AG09319 (cell line): Measurements from ENCODE around the gene ATXN7.

Source experiments
- DNase-seq: peaks from one replicate; pipeline ENCODE4 v3.0.0-alpha.2; 2010; ENCODE audit warnings: low read depth; ENCODE audit errors: extremely low read depth
- TF ChIP-seq, protein P1 (sequence below): IDR thresholded peaks from 2 replicates; pipeline ENCODE4 v1.5.1; 2011; ENCODE audit warnings: low read depth, mild to moderate bottlenecking, inconsistent platforms, low read length, moderate library complexity

The ATXN7 gene

DNA sequence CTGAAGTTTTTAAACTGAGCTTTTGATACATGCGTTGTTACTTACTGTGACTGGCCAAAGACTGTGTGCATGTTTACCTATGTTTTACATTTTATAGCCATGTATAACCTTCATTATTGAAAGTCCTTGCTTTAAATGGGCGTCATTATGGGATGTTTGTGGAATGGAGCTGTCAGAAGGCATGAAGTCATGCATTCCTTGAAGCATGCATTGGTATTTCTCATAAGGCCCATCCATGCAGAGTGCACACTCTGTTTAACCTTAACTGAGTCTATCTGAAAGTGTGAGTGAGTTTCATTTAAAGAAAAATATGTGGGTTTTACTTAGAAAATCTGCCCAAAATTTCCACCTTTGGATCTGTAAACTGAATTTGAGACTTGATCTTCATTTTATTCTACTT, 108.5 kb downstream of the ATXN7 start:
- TF ChIP-seq, protein P1, sequence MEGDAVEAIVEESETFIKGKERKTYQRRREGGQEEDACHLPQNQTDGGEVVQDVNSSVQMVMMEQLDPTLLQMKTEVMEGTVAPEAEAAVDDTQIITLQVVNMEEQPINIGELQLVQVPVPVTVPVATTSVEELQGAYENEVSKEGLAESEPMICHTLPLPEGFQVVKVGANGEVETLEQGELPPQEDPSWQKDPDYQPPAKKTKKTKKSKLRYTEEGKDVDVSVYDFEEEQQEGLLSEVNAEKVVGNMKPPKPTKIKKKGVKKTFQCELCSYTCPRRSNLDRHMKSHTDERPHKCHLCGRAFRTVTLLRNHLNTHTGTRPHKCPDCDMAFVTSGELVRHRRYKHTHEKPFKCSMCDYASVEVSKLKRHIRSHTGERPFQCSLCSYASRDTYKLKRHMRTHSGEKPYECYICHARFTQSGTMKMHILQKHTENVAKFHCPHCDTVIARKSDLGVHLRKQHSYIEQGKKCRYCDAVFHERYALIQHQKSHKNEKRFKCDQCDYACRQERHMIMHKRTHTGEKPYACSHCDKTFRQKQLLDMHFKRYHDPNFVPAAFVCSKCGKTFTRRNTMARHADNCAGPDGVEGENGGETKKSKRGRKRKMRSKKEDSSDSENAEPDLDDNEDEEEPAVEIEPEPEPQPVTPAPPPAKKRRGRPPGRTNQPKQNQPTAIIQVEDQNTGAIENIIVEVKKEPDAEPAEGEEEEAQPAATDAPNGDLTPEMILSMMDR: no peak
- DNase-seq: no peak

DNA sequence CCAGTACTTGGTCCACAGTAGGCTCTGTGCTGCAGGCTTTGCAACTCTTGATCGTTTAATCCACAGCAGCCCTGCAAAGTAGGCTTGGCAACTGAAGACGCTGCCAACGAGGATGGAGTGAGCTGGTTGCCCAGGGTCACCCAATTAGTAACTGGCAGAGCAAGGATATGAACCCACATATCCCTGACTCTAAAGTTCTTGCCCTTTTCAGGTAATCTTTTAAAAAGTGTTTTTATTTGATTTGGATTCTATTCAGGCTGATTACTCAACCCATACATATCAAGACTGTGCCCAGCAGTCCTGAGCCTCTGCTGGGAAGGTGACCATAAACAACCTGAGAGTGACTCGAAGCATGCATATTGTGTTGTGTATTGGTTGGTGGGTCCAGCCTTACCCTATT, 109.3 kb downstream of the ATXN7 start:
- TF ChIP-seq, protein P1: no peak
- DNase-seq: no peak

DNA sequence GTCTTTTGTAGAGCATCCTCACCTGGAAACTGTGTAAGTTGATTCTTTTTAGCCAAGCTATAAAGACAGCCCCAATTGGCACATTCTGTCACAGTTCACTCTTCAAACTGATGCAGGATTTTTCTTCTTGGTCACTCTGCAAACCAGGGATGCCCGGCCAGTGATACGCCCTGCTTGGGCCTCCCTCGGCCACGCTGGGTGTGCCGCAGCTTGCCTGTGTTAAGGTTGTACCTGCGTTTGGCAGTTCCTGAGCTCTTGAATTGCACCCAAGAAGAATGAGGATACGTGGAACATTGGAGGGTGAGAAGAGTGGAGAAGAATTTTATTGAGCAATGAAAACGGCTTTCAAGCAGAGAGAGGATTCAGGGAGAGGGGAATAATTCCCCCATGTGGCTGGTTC, 109.7 kb downstream of the ATXN7 start:
- TF ChIP-seq, protein P1: no peak
- DNase-seq: no peak

DNA sequence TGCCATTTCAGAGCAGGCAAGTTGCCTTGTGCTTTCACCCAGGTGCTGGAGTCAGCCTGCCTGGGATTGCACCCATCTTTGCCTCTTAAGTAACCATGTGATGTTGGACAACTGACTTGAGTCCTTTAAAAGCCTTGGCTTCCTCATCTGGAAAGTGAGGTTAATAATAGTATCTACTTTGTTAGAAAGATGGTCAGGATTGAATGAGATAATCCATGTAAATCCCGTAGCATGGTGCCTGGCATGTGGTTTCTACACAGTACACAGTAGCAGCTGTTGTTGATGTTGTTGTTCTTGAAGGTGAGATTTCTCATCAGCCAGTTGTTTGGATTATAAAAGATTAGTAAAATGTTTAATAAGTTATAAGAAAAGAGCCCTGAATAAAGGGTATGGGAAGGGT, 110.8 kb downstream of the ATXN7 start:
- no peak for DNase-seq
- TF ChIP-seq, protein P1: no peak

DNA sequence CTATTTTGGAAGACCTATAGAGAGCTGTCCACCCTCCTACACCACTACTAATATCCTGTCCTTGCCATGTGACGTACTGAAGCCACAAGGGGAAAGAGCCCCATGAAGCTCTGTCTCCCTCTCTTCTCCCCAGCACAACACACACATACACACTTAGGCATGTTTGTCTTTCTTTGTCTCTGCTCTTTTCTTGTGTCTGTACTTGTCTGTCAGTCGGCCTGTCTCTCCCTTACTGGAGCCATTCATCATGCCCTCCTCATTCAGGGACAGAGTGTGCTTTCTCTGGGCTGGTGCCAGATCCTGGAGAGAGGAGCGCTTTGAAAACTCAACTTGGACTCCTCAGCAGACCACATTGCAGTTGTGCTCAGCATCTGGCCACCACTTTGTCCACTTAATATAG, 112.1 kb downstream of the ATXN7 start:
- TF ChIP-seq, protein P1: no peak
- no peak for DNase-seq

DNA sequence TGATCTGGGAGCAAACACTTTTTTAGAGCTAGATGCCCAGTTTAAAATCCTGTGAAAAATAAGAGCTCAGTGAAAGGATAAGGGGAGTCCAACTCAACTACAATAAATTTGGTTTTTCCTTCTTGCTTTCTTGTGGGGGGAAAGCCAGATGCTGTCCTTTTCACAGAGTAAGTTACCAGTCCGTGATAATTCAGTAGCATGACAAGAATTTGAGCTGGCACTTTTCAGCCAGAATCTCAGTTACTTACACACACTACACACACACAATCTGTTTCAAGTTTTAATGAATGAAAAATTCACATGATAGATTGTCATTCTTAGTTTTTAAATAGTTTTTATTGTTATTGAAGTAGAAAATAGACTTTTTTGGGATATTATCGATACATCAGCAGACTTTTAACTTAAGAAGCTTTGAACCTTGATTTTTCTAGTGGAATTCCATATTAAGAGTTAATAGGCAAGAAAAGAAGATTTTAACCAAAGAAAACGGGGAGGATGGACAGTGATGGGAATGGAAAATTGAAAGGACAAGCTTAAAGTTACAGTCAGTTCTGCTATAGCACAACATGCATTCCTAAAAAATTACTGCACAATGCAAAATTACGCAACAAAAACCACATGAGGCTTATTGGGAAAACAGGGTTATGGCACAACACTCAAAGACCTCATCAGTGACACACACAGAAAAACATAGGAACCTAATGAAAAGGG, 112.6 kb downstream of the ATXN7 start:
- peak; percentile 83 for DNase-seq
- TF ChIP-seq, protein P1: no peak

DNA sequence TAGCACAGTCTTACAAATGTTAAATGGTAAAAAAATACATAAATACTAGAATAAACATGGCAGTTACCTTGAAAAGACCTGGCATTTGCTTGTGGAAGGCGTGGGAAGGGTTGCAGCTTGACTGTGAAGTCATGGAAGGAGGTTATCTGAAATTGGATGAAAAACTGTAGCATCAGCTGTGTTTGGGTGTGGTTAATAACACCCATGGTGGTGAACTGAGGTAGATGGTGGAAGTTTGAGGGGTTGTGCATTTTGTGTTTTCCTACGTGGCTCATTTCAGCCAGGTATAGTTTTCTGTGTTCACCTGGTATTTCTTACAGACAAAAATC, 113.2 kb downstream of the ATXN7 start:
- no peak for DNase-seq
- TF ChIP-seq, protein P1: no peak
